ENCODE data around the gene TMTC3. TPM values are rescaled to one million over a fixed set of nuclear protein-coding genes. Genes with fewer than 3 reads are reported as not detected.

TMTC3 gene
- total and polyA plus RNA-seq, 4 donors = 3.0 to 28.2 (median 6.3) TPM

- no peak overlapping the region for H3K27ac ChIP-seq (ENCODE audit: low read depth in 1 of 2, low read length in 2 of 2)
- H3K9me3 ChIP-seq (ENCODE audit: control insufficient read depth in 4 of 4, low read length in 3 of 4) = no peaks in the 10 kb centered on the region
- WGBS = 98% methylated on average over 5 of the region's 5 CpGs
- H3K27me3 ChIP-seq (ENCODE audit: control insufficient read depth in 4 of 4, insufficient read depth in 4 of 4, low read length in 3 of 4) = no peaks in the 10 kb centered on the region
- H3K4me3 ChIP-seq (ENCODE audit: low read depth in 1 of 3, low read length in 3 of 3) = no peak overlapping the region
- no peaks in the 10 kb centered on the region for H3K36me3 ChIP-seq (ENCODE audit: control insufficient read depth in 4 of 4, insufficient read depth in 3 of 4, low read depth in 1 of 4, low read length in 3 of 4)
- peaks cover 4 to 17% (median 11%) of the 10 kb centered on the region in 4 donors for H3K4me1 ChIP-seq (ENCODE audit: control insufficient read depth in 4 of 4, insufficient read depth in 4 of 4, low read length in 3 of 4)
- no peak for DNase-seq (ENCODE audit: low spot score)
- no peak overlapping the region for H3K9ac ChIP-seq (ENCODE audit: low read depth in 1 of 2, low read length in 2 of 2)
- TF ChIP-seq HNF4A (conservative IDR thresholded peaks at IDR 0.05) (no peak), JUND (IDR thresholded peaks at IDR 0.05) (no peak), ATF3 (IDR thresholded peaks at IDR 0.05) (no peak), NR2F2 (IDR thresholded peaks at IDR 0.05) (no peak), FOXA1 (IDR thresholded peaks at IDR 0.05) (no peak), RAD21 (IDR thresholded peaks at IDR 0.05) (no peak), TAF1 (conservative IDR thresholded peaks at IDR 0.05) (no peak), RXRA (IDR thresholded peaks at IDR 0.05) (no peak), REST (IDR thresholded peaks at IDR 0.05) (no peak), EGR1 (IDR thresholded peaks at IDR 0.05; ENCODE audit: low read depth in 2 of 2) (no peak), ZBTB33 (IDR thresholded peaks at IDR 0.05) (no peak), CTCF (IDR thresholded peaks at IDR 0.05; ENCODE audit: low read depth, low read length, missing input control) (no peak), YY1 (IDR thresholded peaks at IDR 0.05) (no peak), SP1 (IDR thresholded peaks at IDR 0.05) (no peak), FOXA2 (IDR thresholded peaks at IDR 0.05) (no peak), MAX (IDR thresholded peaks at IDR 0.05) (no peak), HNF4G (IDR thresholded peaks at IDR 0.05) (no peak), GABPA (IDR thresholded peaks at IDR 0.05 in 1 of 2, conservative IDR thresholded peaks at IDR 0.05 in 1 of 2) (no peak)
Observed at GRCh38 chr12:88144037-88144436, 1.9 kb downstream of the TMTC3 start.

Measured in liver (tissue), 9 donors.